Lower leg skin (tissue), 3 donors: ENCODE results near the gene RIOK3.

Experiments
- CTCF ChIP-seq, 3 donors: fragments of 450-650 bp; IDR thresholded peaks; one replicate each; pipeline ENCODE4 v1.5.1; 2016; ENCODE audit warnings: antibody characterized with exemption in 3 of 3, mild to moderate bottlenecking in 3 of 3, moderate library complexity in 2 of 3
- POLR2A ChIP-seq, 2 donors: fragments of 450-650 bp; IDR thresholded peaks; one replicate each; pipeline ENCODE4 v1.6.1; 2016 to 2017; ENCODE audit warnings: antibody characterized with exemption in 2 of 2, mild to moderate bottlenecking in 1 of 2, moderate library complexity in 1 of 2

GRCh38 chr18:23515911-23516546 is 62.9 kb downstream of the RIOK3 start:
- TF ChIP-seq CTCF (IDR thresholded peaks at IDR 0.05) (peak in 1 of 3 donors; percentile 47), POLR2A (IDR thresholded peaks at IDR 0.05) (no peak)
